Breast epithelium (tissue), 3 donors: Measurements from ENCODE around the gene G3BP1.

Experiments
- CTCF ChIP-seq, 3 donors: fragments of 450-650 bp; IDR thresholded peaks; one replicate each; pipeline ENCODE4 v1.5.1; 2016 to 2017; ENCODE audit warnings: antibody characterized with exemption in 3 of 3, mild to moderate bottlenecking in 3 of 3, moderate library complexity in 3 of 3
- POLR2A ChIP-seq: fragments of 450-650 bp; IDR thresholded peaks from one replicate; pipeline ENCODE4 v1.6.1; 2016; ENCODE audit warnings: antibody characterized with exemption, mild to moderate bottlenecking, moderate library complexity
- POLR2AphosphoS5 ChIP-seq, 3 donors: sonication (generic); formaldehyde crosslinking; IDR thresholded peaks; one replicate each; pipeline ENCODE4 v1.6.1; 2017; ENCODE audit warnings: antibody characterized with exemption in 3 of 3

DNA sequence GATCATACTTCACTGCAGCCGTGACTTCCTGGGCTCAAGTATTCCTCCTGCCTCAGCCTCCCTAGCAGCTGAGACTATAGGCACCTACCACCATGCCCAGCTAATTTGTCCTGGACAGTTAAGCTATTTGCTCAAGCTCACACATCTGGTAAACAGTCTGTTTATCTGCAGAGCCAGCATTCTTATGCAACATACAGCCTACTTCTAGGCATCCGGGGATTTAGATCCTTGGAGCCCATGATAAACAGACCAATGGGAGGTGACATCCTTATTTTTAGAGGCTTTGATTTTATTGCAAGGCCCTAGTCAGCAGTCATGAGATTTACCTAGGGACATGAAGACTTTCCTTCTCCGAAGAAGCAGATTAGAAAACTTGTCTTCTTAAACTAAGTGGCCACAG, 34.3 kb upstream of the G3BP1 start:
- TF ChIP-seq POLR2AphosphoS5 (IDR thresholded peaks at IDR 0.05) (no peak), CTCF (IDR thresholded peaks at IDR 0.05) (no peak), POLR2A (no peak)
